Neural progenitor cell (in vitro differentiated cells): Measurements from ENCODE around the gene ZNF613. TPM values are rescaled to one million over a fixed set of nuclear protein-coding genes. Genes with fewer than 3 reads are reported as not detected.

Experiments used
- DNase-seq: peaks from one replicate; pipeline ENCODE4 v3.0.0-alpha.2; 2016; ENCODE audit warnings: low spot score
- H2AFZ ChIP-seq: fragments of 200-600 bp; sonication (generic); replicated peaks from 2 replicates; pipeline ENCODE4 v1.6.1; 2016; ENCODE audit warnings: antibody characterized with exemption
- H3F3A ChIP-seq: fragments of 200-600 bp; sonication (generic); 2 replicates; pipeline ENCODE4 v1.6.1; 2016; ENCODE audit warnings: antibody characterized with exemption, low read depth
- H3K27ac ChIP-seq: fragments of 200-600 bp; sonication (generic); 2 replicates; pipeline ENCODE4 v1.5.1; 2016; ENCODE audit warnings: mild to moderate bottlenecking
- H3K27me3 ChIP-seq: fragments of 200-600 bp; sonication (generic); 2 replicates; pipeline ENCODE4 v1.6.1; 2016; ENCODE audit warnings: mild to moderate bottlenecking, moderate library complexity
- H3K36me3 ChIP-seq: fragments of 200-600 bp; sonication (generic); 2 replicates; pipeline ENCODE4 v1.5.1; 2016
- H3K4me1 ChIP-seq: fragments of 200-600 bp; sonication (generic); 2 replicates; pipeline ENCODE4 v1.6.1; 2016; ENCODE audit warnings: mixed run types
- H3K4me2 ChIP-seq: fragments of 200-600 bp; sonication (generic); 2 replicates; pipeline ENCODE4 v1.6.1; 2016
- H3K4me3 ChIP-seq: fragments of 200-600 bp; sonication (generic); 2 replicates; pipeline ENCODE4 v1.5.1; 2016
- H3K79me2 ChIP-seq: fragments of 200-600 bp; sonication (generic); 2 replicates; pipeline ENCODE4 v1.6.1; 2016; ENCODE audit warnings: low read depth
- H3K9ac ChIP-seq: fragments of 200-600 bp; sonication (generic); 2 replicates; pipeline ENCODE4 v1.6.1; 2016
- H3K9me3 ChIP-seq: fragments of 200-600 bp; sonication (generic); 2 replicates; pipeline ENCODE4 v1.5.1; 2016; ENCODE audit warnings: low read depth
- H4K20me1 ChIP-seq: fragments of 200-600 bp; sonication (generic); 2 replicates; pipeline ENCODE4 v1.6.1; 2016; ENCODE audit warnings: low read depth
- H3K27ac Mint-ChIP-seq: 3 replicates; pipeline ENCODE4 v1.8.0; 2021; ENCODE audit warnings: mixed read lengths
- H3K27me3 Mint-ChIP-seq: 2 replicates; pipeline ENCODE4 v1.8.0; 2022; ENCODE audit warnings: low read depth, mild to moderate bottlenecking, inconsistent platforms, moderate library complexity, mixed read lengths; ENCODE audit not compliant: insufficient read depth
- H3K36me3 Mint-ChIP-seq: 3 replicates; pipeline ENCODE4 v1.8.0; 2021; ENCODE audit warnings: mixed read lengths
- H3K4me1 Mint-ChIP-seq: 3 replicates; pipeline ENCODE4 v1.8.0; 2021; ENCODE audit warnings: mixed read lengths
- H3K4me3 Mint-ChIP-seq: 3 replicates; pipeline ENCODE4 v1.8.0; 2021; ENCODE audit warnings: mild to moderate bottlenecking, moderate library complexity, mixed read lengths
- H3K9me3 Mint-ChIP-seq: 3 replicates; pipeline ENCODE4 v1.8.0; 2020; ENCODE audit warnings: mixed read lengths
- EZH2 ChIP-seq: fragments of 200-600 bp; sonication (generic); IDR thresholded peaks from 2 replicates; pipeline ENCODE4 v1.6.1; 2017; ENCODE audit warnings: antibody characterized with exemption, mild to moderate bottlenecking, moderate library complexity
- EZH2phosphoT487 ChIP-seq: fragments of 200-600 bp; sonication (generic); IDR thresholded peaks from 2 replicates; pipeline ENCODE4 v1.6.1; 2017; ENCODE audit warnings: antibody characterized with exemption
- total RNA-seq: library from RNA; depleted of rRNA; stranded (reverse); fragments of >200 nt; gene quantifications from 2 replicates; pipeline ENCODE4 v1.2.3, GENCODE V29; 2015; ENCODE audit warnings: low replicate concordance
- TF ChIP-seq, protein P1 (sequence below): fragments of 200-600 bp; sonication (generic); IDR thresholded peaks from 2 replicates; pipeline ENCODE4 v1.5.1; 2017; ENCODE audit warnings: antibody characterized with exemption, mild to moderate bottlenecking

Gene ZNF613
- total RNA-seq, 1 donor from 2014 or later: 10.4 TPM

DNA sequence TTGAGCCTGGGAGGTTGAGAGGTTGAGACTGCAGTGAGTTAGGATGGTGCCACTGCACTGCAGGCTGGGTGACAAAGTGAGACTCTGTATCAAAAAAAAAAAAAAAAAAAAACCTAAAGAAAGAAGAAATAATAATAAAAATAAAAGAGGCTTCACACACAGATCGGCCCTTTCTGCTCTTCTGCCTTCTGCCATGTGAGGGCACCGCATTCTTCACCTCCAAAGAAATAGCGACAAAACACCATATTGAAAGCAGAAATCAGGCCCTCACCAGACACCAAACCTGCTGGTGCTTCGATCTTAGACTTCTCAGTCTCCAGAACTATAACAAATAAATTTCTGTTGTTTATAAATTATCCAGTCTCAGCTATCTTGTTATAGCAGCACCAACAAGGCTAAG lies 25.4 kb upstream of the ZNF613 start:
- H3K4me3 ChIP-seq: no peak overlapping the region
- H3F3A ChIP-seq: no peaks in the 10 kb centered on the region
- H3K79me2 ChIP-seq: peaks cover 80% of the 10 kb centered on the region
- peaks cover 7% of the 10 kb centered on the region for H3K27me3 ChIP-seq
- Mint-ChIP-seq H3K4me1 (peaks cover 5% of the 10 kb centered on the region), H3K9me3 (peaks cover 87% of the 10 kb centered on the region), H3K27ac (no peak overlapping the region), H3K27me3 (peaks cover 7% of the 10 kb centered on the region), H3K4me3 (no peak overlapping the region), H3K36me3 (peaks cover 71% of the 10 kb centered on the region)
- no peak overlapping the region for H3K4me2 ChIP-seq
- no peaks in the 10 kb centered on the region for H4K20me1 ChIP-seq
- H3K36me3 ChIP-seq: peaks cover 54% of the 10 kb centered on the region
- no peak overlapping the region for H3K27ac ChIP-seq
- TF ChIP-seq EZH2: no peak
- TF ChIP-seq, protein P1, sequence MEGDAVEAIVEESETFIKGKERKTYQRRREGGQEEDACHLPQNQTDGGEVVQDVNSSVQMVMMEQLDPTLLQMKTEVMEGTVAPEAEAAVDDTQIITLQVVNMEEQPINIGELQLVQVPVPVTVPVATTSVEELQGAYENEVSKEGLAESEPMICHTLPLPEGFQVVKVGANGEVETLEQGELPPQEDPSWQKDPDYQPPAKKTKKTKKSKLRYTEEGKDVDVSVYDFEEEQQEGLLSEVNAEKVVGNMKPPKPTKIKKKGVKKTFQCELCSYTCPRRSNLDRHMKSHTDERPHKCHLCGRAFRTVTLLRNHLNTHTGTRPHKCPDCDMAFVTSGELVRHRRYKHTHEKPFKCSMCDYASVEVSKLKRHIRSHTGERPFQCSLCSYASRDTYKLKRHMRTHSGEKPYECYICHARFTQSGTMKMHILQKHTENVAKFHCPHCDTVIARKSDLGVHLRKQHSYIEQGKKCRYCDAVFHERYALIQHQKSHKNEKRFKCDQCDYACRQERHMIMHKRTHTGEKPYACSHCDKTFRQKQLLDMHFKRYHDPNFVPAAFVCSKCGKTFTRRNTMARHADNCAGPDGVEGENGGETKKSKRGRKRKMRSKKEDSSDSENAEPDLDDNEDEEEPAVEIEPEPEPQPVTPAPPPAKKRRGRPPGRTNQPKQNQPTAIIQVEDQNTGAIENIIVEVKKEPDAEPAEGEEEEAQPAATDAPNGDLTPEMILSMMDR: no peak
- TF ChIP-seq EZH2phosphoT487: no peak
- peaks cover 36% of the 10 kb centered on the region for H3K9me3 ChIP-seq
- H2AFZ ChIP-seq: no peak overlapping the region
- H3K4me1 ChIP-seq: peaks cover 7% of the 10 kb centered on the region
- no peak overlapping the region for H3K9ac ChIP-seq
- no peak for DNase-seq

DNA sequence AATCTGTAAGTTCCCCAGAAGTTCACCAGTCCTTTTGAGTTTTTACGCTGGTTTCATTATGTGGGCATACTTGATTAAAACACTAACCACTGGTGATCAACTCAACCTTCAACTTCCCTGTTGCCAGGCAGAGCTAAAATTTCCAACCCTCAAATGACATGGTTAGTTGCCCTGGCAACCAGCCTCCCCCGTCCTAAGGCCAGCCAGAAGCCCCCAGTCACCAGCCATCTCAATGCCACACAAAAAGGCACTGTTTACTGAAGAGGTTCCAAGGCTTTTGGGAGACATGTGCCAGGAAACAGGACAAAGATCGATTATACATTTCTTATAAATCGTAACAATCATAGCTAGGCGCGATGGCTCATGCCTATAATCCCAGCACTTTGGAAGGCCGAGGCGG lies 24.1 kb upstream of the ZNF613 start:
- no peak for DNase-seq
- no peak overlapping the region for H3K27ac Mint-ChIP-seq
- Histone ChIP-seq H3K4me2 (peak overlapping the region; percentile 98), H3F3A (no peaks in the 10 kb centered on the region), H4K20me1 (no peaks in the 10 kb centered on the region), H3K9ac (no peak overlapping the region), H3K27me3 (peaks cover 11% of the 10 kb centered on the region), H3K4me1 (peaks cover 7% of the 10 kb centered on the region), H3K79me2 (peaks cover 67% of the 10 kb centered on the region), H3K36me3 (peaks cover 41% of the 10 kb centered on the region), H3K9me3 (peaks cover 27% of the 10 kb centered on the region), H3K27ac (no peak overlapping the region), H3K4me3 (peak overlapping the region; percentile 68), H2AFZ (no peak overlapping the region)
- peaks cover 83% of the 10 kb centered on the region for H3K9me3 Mint-ChIP-seq
- peak overlapping the region; percentile 100 for H3K4me3 Mint-ChIP-seq
- H3K4me1 Mint-ChIP-seq: peaks cover 5% of the 10 kb centered on the region
- peaks cover 7% of the 10 kb centered on the region for H3K27me3 Mint-ChIP-seq
- peaks cover 59% of the 10 kb centered on the region for H3K36me3 Mint-ChIP-seq
- TF ChIP-seq, protein P1: no peak
- TF ChIP-seq EZH2 (no peak), EZH2phosphoT487 (no peak)

DNA sequence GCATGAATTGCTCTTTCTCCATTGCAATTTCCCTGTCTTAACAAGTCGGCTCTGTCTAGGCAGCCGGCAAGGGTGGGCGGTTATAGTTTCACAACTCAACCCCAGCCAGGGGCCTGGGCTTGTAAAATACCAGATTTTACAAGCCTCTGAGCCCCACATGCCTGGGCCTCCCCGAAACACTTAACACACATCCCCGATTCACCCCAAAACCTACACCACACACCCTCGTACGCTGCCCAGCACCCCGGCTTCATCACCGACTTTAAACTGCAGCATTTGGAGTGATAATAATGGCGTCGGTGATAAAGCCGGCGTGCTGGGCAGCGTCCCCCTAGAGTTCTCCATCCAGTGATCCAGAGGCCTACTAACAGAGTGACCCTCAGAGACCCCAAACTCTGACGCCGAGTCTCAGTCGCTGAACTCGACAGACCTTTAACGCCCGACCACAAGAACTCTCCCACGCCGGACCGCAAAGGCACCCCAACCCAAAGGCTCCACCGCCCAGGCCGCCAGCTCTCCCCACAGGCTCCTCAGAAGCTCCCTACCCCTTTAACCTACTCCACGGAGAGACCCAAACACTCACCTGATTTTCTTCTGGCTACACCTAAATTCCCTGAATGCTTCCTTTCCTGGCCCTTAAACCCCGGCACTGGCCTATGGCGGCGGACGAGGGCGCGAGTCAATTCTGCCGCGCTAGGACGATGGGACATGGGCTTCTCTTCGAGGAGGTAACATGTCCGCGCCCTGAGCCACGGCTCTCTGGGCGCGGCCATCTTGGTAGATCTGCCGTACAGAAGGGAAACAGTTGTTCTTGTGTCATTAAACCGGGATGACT lies 22.7 kb upstream of the ZNF613 start, which contains the start of gene ZNF649:
Gene ZNF649 (minus strand): TSS at position 687 of the 835 bp plus-strand sequence. CDS start 4,910 bp downstream, outside the sequence.
- Mint-ChIP-seq H3K27ac (peak within 1 kb of the TSS; percentile 99), H3K9me3 (peaks cover 81% of the 10 kb centered on the region), H3K36me3 (peaks cover 48% of the 10 kb centered on the region), H3K4me3 (peak within 1 kb of the TSS; percentile 100), H3K27me3 (peaks cover 7% of the 10 kb centered on the region), H3K4me1 (peaks cover 5% of the 10 kb centered on the region)
- Histone ChIP-seq H3K9ac (peak within 1 kb of the TSS; percentile 59), H3K27ac (no peak within 1 kb of the TSS), H3K36me3 (peaks cover 27% of the 10 kb centered on the region), H3F3A (no peaks in the 10 kb centered on the region), H2AFZ (peak within 1 kb of the TSS; percentile 63), H3K27me3 (peaks cover 11% of the 10 kb centered on the region), H3K4me3 (peak within 1 kb of the TSS; percentile 68), H3K9me3 (peaks cover 25% of the 10 kb centered on the region), H4K20me1 (no peaks in the 10 kb centered on the region), H3K4me1 (peaks cover 7% of the 10 kb centered on the region), H3K79me2 (peaks cover 53% of the 10 kb centered on the region), H3K4me2 (peak within 1 kb of the TSS; percentile 98)
- TF ChIP-seq, protein P1: no peak
- TF ChIP-seq EZH2phosphoT487: no peak
- TF ChIP-seq EZH2: no peak
- peak; percentile 95 for DNase-seq
